B cell (primary cell): ENCODE measurements around the gene IGSF22. TPM values are rescaled to one million over a fixed set of nuclear protein-coding genes. Genes with fewer than 3 reads are reported as not detected.
"Not testable (repeated sequence)": the region's sequence is repeated elsewhere in the genome, so short reads cannot be mapped to it uniquely, and the experiment has no call there.

Experiments
- ATAC-seq: fragments of 200-7000 bp; cut with Tn5 transposase; one replicate; pipeline ENCODE4 v1.10.0; 2021; ENCODE audit warnings: low read depth, mild to moderate bottlenecking, moderate number of reproducible peaks, moderate library complexity
- CTCF ChIA-PET: fragments of 350-600 bp; sonication (Branson Sonifier 250); formaldehyde crosslinking; loops from one replicate; lab custom pipeline; 2021; ENCODE audit warnings: antibody characterized with exemption, inconsistent platforms; lab: Charles Lee
- POLR2A ChIA-PET: fragments of 350-600 bp; sonication (Branson Sonifier 250); formaldehyde crosslinking; loops from one replicate; lab custom pipeline; 2021; ENCODE audit warnings: antibody characterized with exemption; lab: Charles Lee
- DNase-seq: peaks from one replicate; pipeline ENCODE4 v3.0.0; 2013
- H2AFZ ChIP-seq: 2 replicates; pipeline ENCODE4 v1.6.1; 2012; ENCODE audit warnings: mild to moderate bottlenecking, low read depth, low read length; ENCODE audit not compliant: insufficient read depth, poor library complexity, severe bottlenecking
- H3K27ac ChIP-seq, 2 donors: 1 replicate in 1 of 2; 2 replicates in 1 of 2; pipeline ENCODE4 v1.5.1; 2012 to 2013; ENCODE audit warnings: low read length in 2 of 2, mild to moderate bottlenecking in 2 of 2, moderate library complexity in 1 of 2
- H3K27me3 ChIP-seq, 4 experiments: fragments of 200-600 bp in 1 of 4; sonication (generic) in 1 of 4; replicated peaks in 1 of 4; 1 replicate in 2 of 4; 2 replicates in 2 of 4; pipeline versions ENCODE4 v1.6.1 to v1.7.0; 2013 to 2016; ENCODE audit warnings: low read length in 3 of 4, mild to moderate bottlenecking in 2 of 4, mixed read lengths in 1 of 4, moderate library complexity in 1 of 4; ENCODE audit not compliant: insufficient read depth in 4 of 4, control insufficient read depth in 3 of 4; ENCODE audit errors: control extremely low read depth in 1 of 4
- H3K36me3 ChIP-seq, 2 experiments: replicated peaks in 1 of 2; 1 replicate in 1 of 2; 2 replicates in 1 of 2; pipeline versions ENCODE4 v1.6.1 to v1.7.1; 2013; ENCODE audit warnings: low read length in 1 of 2; ENCODE audit not compliant: insufficient read depth in 2 of 2, control insufficient read depth in 1 of 2; ENCODE audit errors: control extremely low read depth in 1 of 2, extremely low read depth in 1 of 2
- H3K4me1 ChIP-seq, 2 donors: fragments of 200-600 bp in 1 of 2; sonication (generic) in 1 of 2; 1 replicate in 1 of 2; 2 replicates in 1 of 2; pipeline versions ENCODE4 v1.5.1 to v1.6.1; 2013 to 2017; ENCODE audit warnings: low read length in 2 of 2; ENCODE audit not compliant: control insufficient read depth in 2 of 2, insufficient read depth in 2 of 2
- H3K4me2 ChIP-seq: replicated peaks from 2 replicates; pipeline ENCODE3; 2012; ENCODE audit warnings: mild to moderate bottlenecking, low read depth, low read length; ENCODE audit not compliant: poor library complexity, severe bottlenecking
- H3K4me3 ChIP-seq, 5 experiments: fragments of 200-600 bp in 1 of 5; sonication (generic) in 1 of 5; 1 replicate in 3 of 5; 2 replicates in 2 of 5; pipeline versions ENCODE4 v1.5.1 to v1.7.0; 2011 to 2016; ENCODE audit warnings: low read length in 4 of 5, mild to moderate bottlenecking in 4 of 5, low read depth in 2 of 5, control low read depth in 1 of 5, moderate library complexity in 1 of 5; ENCODE audit not compliant: insufficient read depth in 1 of 5; ENCODE audit errors: control extremely low read depth in 1 of 5, extremely low read depth in 1 of 5
- H3K79me2 ChIP-seq: fragments of 200-600 bp; sonication (generic); one replicate; pipeline ENCODE4 v1.6.0; 2016; ENCODE audit warnings: low read length; ENCODE audit not compliant: control insufficient read depth, insufficient read depth
- H3K9ac ChIP-seq: fragments of 200-600 bp; sonication (generic); 2 replicates; pipeline ENCODE4 v1.6.1; 2017; ENCODE audit warnings: mild to moderate bottlenecking, low read length, moderate library complexity
- H3K9me3 ChIP-seq, 3 donors: one replicate each; pipeline versions ENCODE4 v1.6.1 to v1.7.1; 2013; ENCODE audit warnings: low read length in 2 of 3; ENCODE audit not compliant: control insufficient read depth in 2 of 3, insufficient read depth in 1 of 3; ENCODE audit errors: control extremely low read depth in 1 of 3
- H4K20me1 ChIP-seq: 2 replicates; pipeline ENCODE4 v1.6.0; 2012; ENCODE audit warnings: mild to moderate bottlenecking, low read length; ENCODE audit not compliant: insufficient read depth, control insufficient read depth, poor library complexity, severe bottlenecking
- H3K27ac Mint-ChIP-seq: one replicate; pipeline ENCODE4 v1.8.0; 2021; ENCODE audit warnings: mixed read lengths
- H3K27me3 Mint-ChIP-seq: one replicate; pipeline ENCODE4 v1.8.0; 2021; ENCODE audit warnings: mixed read lengths
- H3K4me1 Mint-ChIP-seq: one replicate; pipeline ENCODE4 v1.8.0; 2021; ENCODE audit warnings: mixed read lengths
- H3K4me3 Mint-ChIP-seq: one replicate; pipeline ENCODE4 v1.8.0; 2021; ENCODE audit warnings: mixed read lengths
- H3K9me3 Mint-ChIP-seq: one replicate; pipeline ENCODE4 v1.8.0; 2022; ENCODE audit warnings: mixed read lengths; ENCODE audit not compliant: insufficient read depth
- EZH2 ChIP-seq: IDR thresholded peaks from 2 replicates; pipeline ENCODE4 v1.6.1; 2012; ENCODE audit warnings: borderline replicate concordance, low read depth, mild to moderate bottlenecking, moderate library complexity, low read length; ENCODE audit not compliant: insufficient read depth, poor library complexity, severe bottlenecking
- WGBS: methylation state at CpG from one replicate; pipeline ENCODE4 v1.1.5; 2013; ENCODE audit warnings: missing lambda C conversion rate; ENCODE audit not compliant: insufficient coverage; 5-methylcytosine and 5-hydroxymethylcytosine counted together
- intact Hi-C: fragments of 100-400 bp; cut with micrococcal nuclease; formaldehyde crosslinking; loops from one replicate; pipeline ENCODE4 v1.10.0; 2022
- polyA plus RNA-seq: library from polyadenylated mRNA; depleted of rRNA; stranded (reverse); fragments of >200 nt; gene quantifications from 2 replicates; pipeline ENCODE4 v1.2.3, GENCODE V29; 2012
- total RNA-seq, 2 donors: library from RNA; stranded (reverse); fragments of 120-200 nt in 1 of 2; gene quantifications; 1 replicate in 1 of 2; 2 replicates in 1 of 2; pipeline versions ENCODE4 v1.2.3 to v1.2.4, GENCODE V29; 2013 to 2022
- TF ChIP-seq, protein P1 (sequence below): fragments of 200-600 bp; IDR thresholded peaks from one replicate; pipeline ENCODE4 v1.8.0; 2022; ENCODE audit warnings: antibody characterized with exemption, mild to moderate bottlenecking

IGSF22 gene
- total and polyA plus RNA-seq, 2 donors (not counting 1 experiment from before 2014, with no cell fraction given) = 0.91 to 2.6 TPM

DNA sequence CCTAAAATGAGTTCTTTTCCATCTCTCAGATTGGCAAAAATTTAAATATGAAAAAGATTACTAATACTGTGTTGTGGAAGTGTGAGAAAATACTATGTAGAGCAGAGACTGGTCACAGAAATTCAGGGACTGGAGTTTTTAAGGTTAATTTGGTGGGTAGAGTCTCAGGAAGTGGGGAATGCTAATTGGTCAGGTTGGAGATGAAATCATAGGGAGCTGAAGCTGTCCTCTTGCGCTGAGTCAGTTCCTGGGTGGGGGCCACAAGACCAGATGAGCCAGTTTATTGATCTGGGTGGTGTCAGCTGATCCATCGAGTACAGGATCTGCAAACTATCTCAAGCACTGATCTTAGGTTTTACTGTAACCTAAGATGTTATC is 56.8 kb downstream of the IGSF22 start:
- TF ChIP-seq, protein P1, sequence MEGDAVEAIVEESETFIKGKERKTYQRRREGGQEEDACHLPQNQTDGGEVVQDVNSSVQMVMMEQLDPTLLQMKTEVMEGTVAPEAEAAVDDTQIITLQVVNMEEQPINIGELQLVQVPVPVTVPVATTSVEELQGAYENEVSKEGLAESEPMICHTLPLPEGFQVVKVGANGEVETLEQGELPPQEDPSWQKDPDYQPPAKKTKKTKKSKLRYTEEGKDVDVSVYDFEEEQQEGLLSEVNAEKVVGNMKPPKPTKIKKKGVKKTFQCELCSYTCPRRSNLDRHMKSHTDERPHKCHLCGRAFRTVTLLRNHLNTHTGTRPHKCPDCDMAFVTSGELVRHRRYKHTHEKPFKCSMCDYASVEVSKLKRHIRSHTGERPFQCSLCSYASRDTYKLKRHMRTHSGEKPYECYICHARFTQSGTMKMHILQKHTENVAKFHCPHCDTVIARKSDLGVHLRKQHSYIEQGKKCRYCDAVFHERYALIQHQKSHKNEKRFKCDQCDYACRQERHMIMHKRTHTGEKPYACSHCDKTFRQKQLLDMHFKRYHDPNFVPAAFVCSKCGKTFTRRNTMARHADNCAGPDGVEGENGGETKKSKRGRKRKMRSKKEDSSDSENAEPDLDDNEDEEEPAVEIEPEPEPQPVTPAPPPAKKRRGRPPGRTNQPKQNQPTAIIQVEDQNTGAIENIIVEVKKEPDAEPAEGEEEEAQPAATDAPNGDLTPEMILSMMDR = no peak
- no peak for TF ChIP-seq EZH2
- H3K79me2 ChIP-seq = no peaks in the 10 kb centered on the region
- no peak overlapping the region for H3K27ac ChIP-seq
- Mint-ChIP-seq H3K4me3 (no peak overlapping the region), H3K4me1 (peaks cover 2% of the 10 kb centered on the region), H3K27ac (no peak overlapping the region), H3K9me3 (no peaks in the 10 kb centered on the region), H3K27me3 (peaks cover 29% of the 10 kb centered on the region)
- no peak for ATAC-seq
- DNase-seq = no peak
- ChIA-PET CTCF (no interaction called here), POLR2A (no interaction called here)
- H3K36me3 ChIP-seq = no peaks in the 10 kb centered on the region
- H3K27me3 ChIP-seq = no peaks in the 10 kb centered on the region
- no peak overlapping the region for H3K4me2 ChIP-seq
- H2AFZ ChIP-seq = no peak overlapping the region
- intact Hi-C loops = no loop called here
- H4K20me1 ChIP-seq = no peaks in the 10 kb centered on the region
- H3K9me3 ChIP-seq = no peaks in the 10 kb centered on the region
- no peaks in the 10 kb centered on the region for H3K4me1 ChIP-seq
- WGBS = 80% methylated on average over 1 of the region's 2 CpGs
- no peak overlapping the region for H3K4me3 ChIP-seq
- no peak overlapping the region for H3K9ac ChIP-seq

- intact Hi-C loops = no loop called here
- H3K9ac ChIP-seq = no peak overlapping the region
- no peaks in the 10 kb centered on the region for H3K4me1 ChIP-seq
- no peak overlapping the region for H3K4me3 ChIP-seq
- TF ChIP-seq, protein P1 = no peak
- TF ChIP-seq EZH2 = no peak
- ChIA-PET CTCF (interaction anchor here (1.8 kb wide), 1 partner anchor 64 kb away, joined by 5 read pairs; no protein-coding TSS in a partner anchor), POLR2A (no interaction called here)
- H3K27ac ChIP-seq = no peak overlapping the region
- H3K27ac Mint-ChIP-seq = no peak overlapping the region
- no peaks in the 10 kb centered on the region for H3K9me3 ChIP-seq
- H3K79me2 ChIP-seq = no peaks in the 10 kb centered on the region
- peaks cover 2% of the 10 kb centered on the region for H3K4me1 Mint-ChIP-seq
- H2AFZ ChIP-seq = no peak overlapping the region
- H3K27me3 Mint-ChIP-seq = peaks cover 29% of the 10 kb centered on the region
- no peak overlapping the region for H3K4me3 Mint-ChIP-seq
- 100% methylated on average over 3 of the region's 4 CpGs for WGBS
- no peaks in the 10 kb centered on the region for H4K20me1 ChIP-seq
- H3K9me3 Mint-ChIP-seq = no peaks in the 10 kb centered on the region
- DNase-seq (no peak), ATAC-seq (no peak)
- H3K27me3 ChIP-seq = no peaks in the 10 kb centered on the region
- no peaks in the 10 kb centered on the region for H3K36me3 ChIP-seq
- no peak overlapping the region for H3K4me2 ChIP-seq
These were observed 57.9 kb downstream of the IGSF22 start for GRCh38 chr11:18668131-18668530.

DNA sequence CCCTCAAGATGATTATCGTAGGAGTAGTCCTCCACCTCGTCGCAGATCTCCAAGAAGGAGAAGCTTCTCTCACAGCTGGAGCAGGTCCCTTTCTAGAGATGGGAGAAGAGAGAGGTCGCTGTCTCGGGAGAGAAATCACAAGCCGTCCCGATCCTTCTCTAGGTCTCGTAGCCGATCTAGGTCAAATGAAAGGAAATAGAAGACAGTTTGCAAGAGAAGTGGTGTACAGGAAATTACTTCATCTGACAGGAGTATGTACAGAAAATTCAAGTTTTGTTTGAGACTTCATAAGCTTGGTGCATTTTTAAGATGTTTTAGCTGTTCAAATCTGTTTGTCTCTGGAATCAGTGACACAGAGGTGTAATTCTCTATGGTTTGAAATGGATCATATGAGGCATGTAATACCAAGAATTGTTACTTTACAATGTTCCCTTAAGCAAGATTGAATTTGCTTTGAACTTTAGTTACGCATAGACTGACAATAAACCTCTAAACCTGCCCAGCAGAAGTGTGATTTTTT is 60.6 kb downstream of the IGSF22 start:
- H3K27me3 ChIP-seq, POLR2A ChIA-PET, H3K27ac Mint-ChIP-seq, H2AFZ ChIP-seq, H3K9ac ChIP-seq, H3K27ac ChIP-seq, CTCF ChIA-PET, H3K4me1 ChIP-seq, H3K9me3 ChIP-seq, H3K36me3 ChIP-seq, H3K4me3 Mint-ChIP-seq, H4K20me1 ChIP-seq, H3K9me3 Mint-ChIP-seq, DNase-seq, H3K4me3 ChIP-seq, H3K4me1 Mint-ChIP-seq, intact Hi-C loops, H3K4me2 ChIP-seq, H3K79me2 ChIP-seq, ATAC-seq: not testable (repeated sequence)
- peaks cover 37% of the 10 kb centered on the region for H3K27me3 Mint-ChIP-seq
- WGBS = no CpG with 5 or more reads among the region's 10 CpGs
